DND-41 (cell line): ENCODE data around the gene ZNF273.

ENCODE experiments used
- EZH2 ChIP-seq: IDR thresholded peaks from 3 replicates; pipeline ENCODE4 v1.6.1; 2012; ENCODE audit warnings: borderline replicate concordance, low read depth, mild to moderate bottlenecking, moderate library complexity, low read length, inconsistent platforms; ENCODE audit not compliant: severe bottlenecking
- TF ChIP-seq, protein P1 (sequence below): IDR thresholded peaks from 2 replicates; pipeline ENCODE4 v1.5.1; 2012; ENCODE audit warnings: borderline replicate concordance, low read length, moderate library complexity, mild to moderate bottlenecking; ENCODE audit not compliant: poor library complexity, severe bottlenecking; ENCODE audit errors: extremely low read depth

DNA sequence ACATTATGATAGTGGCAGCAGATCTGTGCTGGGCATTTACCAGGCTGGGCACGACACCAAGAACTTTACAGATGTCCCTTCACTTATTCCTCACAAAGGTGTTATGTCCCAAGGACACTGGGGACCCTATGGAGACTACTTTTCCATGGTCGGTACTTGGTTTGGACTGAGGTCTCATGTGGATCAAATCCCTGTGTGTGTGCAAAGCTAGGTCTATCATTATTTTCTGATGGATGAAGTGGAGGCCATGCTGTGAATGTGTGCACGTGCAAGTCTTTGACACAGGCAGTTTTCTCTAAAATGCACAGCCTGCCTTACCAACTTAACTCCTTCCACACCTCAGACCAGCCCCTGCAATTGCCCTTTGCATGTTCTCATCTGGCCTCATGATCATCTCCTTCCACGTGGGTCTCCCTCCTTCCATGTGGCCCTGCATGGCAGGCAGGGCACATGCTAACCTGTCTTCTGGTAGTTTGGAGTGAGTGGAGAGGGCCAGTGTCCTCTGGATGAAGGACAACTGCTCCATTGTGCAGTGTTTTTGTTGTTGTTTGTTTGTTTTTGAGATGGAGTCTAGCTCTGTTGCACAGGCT, 16.0 kb upstream of the ZNF273 start:
- TF ChIP-seq EZH2: no peak
- TF ChIP-seq, protein P1, sequence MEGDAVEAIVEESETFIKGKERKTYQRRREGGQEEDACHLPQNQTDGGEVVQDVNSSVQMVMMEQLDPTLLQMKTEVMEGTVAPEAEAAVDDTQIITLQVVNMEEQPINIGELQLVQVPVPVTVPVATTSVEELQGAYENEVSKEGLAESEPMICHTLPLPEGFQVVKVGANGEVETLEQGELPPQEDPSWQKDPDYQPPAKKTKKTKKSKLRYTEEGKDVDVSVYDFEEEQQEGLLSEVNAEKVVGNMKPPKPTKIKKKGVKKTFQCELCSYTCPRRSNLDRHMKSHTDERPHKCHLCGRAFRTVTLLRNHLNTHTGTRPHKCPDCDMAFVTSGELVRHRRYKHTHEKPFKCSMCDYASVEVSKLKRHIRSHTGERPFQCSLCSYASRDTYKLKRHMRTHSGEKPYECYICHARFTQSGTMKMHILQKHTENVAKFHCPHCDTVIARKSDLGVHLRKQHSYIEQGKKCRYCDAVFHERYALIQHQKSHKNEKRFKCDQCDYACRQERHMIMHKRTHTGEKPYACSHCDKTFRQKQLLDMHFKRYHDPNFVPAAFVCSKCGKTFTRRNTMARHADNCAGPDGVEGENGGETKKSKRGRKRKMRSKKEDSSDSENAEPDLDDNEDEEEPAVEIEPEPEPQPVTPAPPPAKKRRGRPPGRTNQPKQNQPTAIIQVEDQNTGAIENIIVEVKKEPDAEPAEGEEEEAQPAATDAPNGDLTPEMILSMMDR: no peak
